Vagina (tissue), 2 donors: ENCODE results near the gene DDX51.

Experiments
- CTCF ChIP-seq, 3 experiments: fragments of 450-650 bp in 2 of 3; fragments of 200-600 bp in 1 of 3; sonication (generic) in 1 of 3; IDR thresholded peaks; one replicate each; pipeline ENCODE4 v1.5.1; 2017 to 2019; ENCODE audit warnings: antibody characterized with exemption in 3 of 3, mild to moderate bottlenecking in 2 of 3, moderate library complexity in 2 of 3
- POLR2A ChIP-seq, 2 donors: fragments of 450-650 bp; IDR thresholded peaks; one replicate each; pipeline ENCODE4 v1.6.1; 2017; ENCODE audit warnings: antibody characterized with exemption in 2 of 2, mild to moderate bottlenecking in 2 of 2, moderate library complexity in 2 of 2

- TF ChIP-seq CTCF (IDR thresholded peaks at IDR 0.05) (no peak), POLR2A (IDR thresholded peaks at IDR 0.05) (no peak)
These were observed 11.9 kb upstream of the DDX51 start for GRCh38 chr12:132155771-132156572.
